Cardiac septum (tissue), 1 donor: ENCODE measurements around the gene LGR6. TPM values are rescaled to one million over a fixed set of nuclear protein-coding genes. Genes with fewer than 3 reads are reported as not detected.
"Not testable (repeated sequence)": the region's sequence is repeated elsewhere in the genome, so short reads cannot be mapped to it uniquely, and the experiment has no call there.

Source experiments
- DNase-seq: peaks from one replicate; pipeline ENCODE4 v3.0.0-alpha.2; 2020; ENCODE audit warnings: low spot score
- intact Hi-C: fragments of 100-400 bp; cut with DNase I; formaldehyde crosslinking; loops from one replicate; pipeline ENCODE4 v1.14.0; 2022
- long read RNA-seq: library from polyadenylated mRNA; unstranded; transcript quantifications from one replicate; pipeline ENCODE4 v2.0.0, GENCODE V29; 2021
- total RNA-seq: library from RNA; stranded (reverse); fragmentation: NEBNext Ultra II Directional; extraction: Animal tissue kit (Norgen Biotek cat#: 25700); gene quantifications from one replicate; pipeline ENCODE4 v1.2.1, GENCODE V29; 2021
- donor health status: DM: no; HTN: no; CAD: no.

The LGR6 gene
- total RNA-seq, result 0.86 TPM
- long read RNA-seq, partial matches to known transcripts, result 1 of 3 reads
- long read RNA-seq, other reads (novel, unspliced or antisense), result 2 of 3 reads

- no peak for DNase-seq
These were observed at the start of gene LGR6 for GRCh38 chr1:202193614-202194327. LGR6 (plus strand) TSS chr1:202193799; CDS start chr1:202193990, 191 bp downstream.

GRCh38 chr1:202144402-202145067 is 49.1 kb upstream of the LGR6 start, which contains the start of gene ARL8A:
ARL8A (minus strand) TSS chr1:202144737; CDS start chr1:202144572, 165 bp downstream.
- DNase-seq, result peak; percentile 92
- intact Hi-C loops, result no loop called here

More at GRCh38 chr1:202193614-202194327, at the start of gene LGR6:
- intact Hi-C loops, result loop anchor here (1.0 to 5.0 kb wide), 2 partner anchors 44 to 122 kb away; no protein-coding TSS in a partner anchor

- DNase-seq, result no peak
- intact Hi-C loops, result no loop called here
These were observed 48.4 kb upstream of the LGR6 start for GRCh38 chr1:202145068-202145743.

- DNase-seq, intact Hi-C loops: not testable (repeated sequence)
These were observed 47.9 kb upstream of the LGR6 start for GRCh38 chr1:202145744-202146140.

- intact Hi-C loops, result no loop called here
- DNase-seq, result no peak
These were observed 47.3 kb upstream of the LGR6 start for GRCh38 chr1:202146279-202146678.

- DNase-seq, result no peak
- intact Hi-C loops, result no loop called here
These were observed 46.6 kb upstream of the LGR6 start for GRCh38 chr1:202146993-202147392.

- intact Hi-C loops, result no loop called here
- no peak for DNase-seq
These were observed 45.2 kb upstream of the LGR6 start for GRCh38 chr1:202148391-202148790.

GRCh38 chr1:202149566-202149965 is 44.0 kb upstream of the LGR6 start:
- DNase-seq, result no peak
- intact Hi-C loops, result no loop called here

- no peak for DNase-seq
- intact Hi-C loops, result no loop called here
These were observed 43.4 kb upstream of the LGR6 start for GRCh38 chr1:202150187-202150586.

- no peak for DNase-seq
- intact Hi-C loops, result no loop called here
These were observed 43.0 kb upstream of the LGR6 start for GRCh38 chr1:202150602-202151001.

- DNase-seq, result no peak
- intact Hi-C loops, result no loop called here
These were observed 42.6 kb upstream of the LGR6 start for GRCh38 chr1:202151045-202151444.

GRCh38 chr1:202152399-202152798 is 41.2 kb upstream of the LGR6 start:
- intact Hi-C loops, result no loop called here

GRCh38 chr1:202153284-202153683 is 40.3 kb upstream of the LGR6 start:
- intact Hi-C loops, result no loop called here
- no peak for DNase-seq

More at GRCh38 chr1:202152399-202152798, 41.2 kb upstream of the LGR6 start:
- no peak for DNase-seq

- DNase-seq, result no peak
- intact Hi-C loops, result no loop called here
These were observed 39.3 kb upstream of the LGR6 start for GRCh38 chr1:202154148-202154765.

- no peak for DNase-seq
- intact Hi-C loops, result no loop called here
These were observed 38.7 kb upstream of the LGR6 start for GRCh38 chr1:202154766-202155477.

- intact Hi-C loops, result no loop called here
- DNase-seq, result no peak
These were observed 38.0 kb upstream of the LGR6 start for GRCh38 chr1:202155478-202156021.

GRCh38 chr1:202156590-202156989 is 37.0 kb upstream of the LGR6 start:
- intact Hi-C loops, result no loop called here
- DNase-seq, result no peak

GRCh38 chr1:202157945-202158344 is 35.7 kb upstream of the LGR6 start:
- no peak for DNase-seq

More at GRCh38 chr1:202157945-202158344, 35.7 kb upstream of the LGR6 start:
- intact Hi-C loops, result no loop called here
